ENCODE data around the gene TNNT1.
A peak's percentile ranks its signal among the peaks of the same experiment; 100 is the strongest.

Gene TNNT1

GRCh38 chr19:55160128-55160985, 11.4 kb upstream of the TNNT1 start:
- peak; percentile 94 for DNase-seq (ENCODE audit: extremely low spot score)
- ChIA-PET CTCF (interaction anchor here (0.5 to 2.7 kb wide), 14 partner anchors 9 to 349 kb away, joined by 3 to 15 read pairs (median 4); partner anchors contain the start of gene HSPBP1), POLR2A (interaction anchor here (1.3 to 2.3 kb wide), 4 partner anchors 13 to 248 kb away, joined by 3 to 12 read pairs (median 5); partner anchors contain the start of gene PPP6R1)
- TF ChIP-seq PKNOX1 (IDR thresholded peaks at IDR 0.05) (peak; percentile 71), SP1 (IDR thresholded peaks at IDR 0.05) (no peak), ARNT (IDR thresholded peaks at IDR 0.05) (no peak), L3MBTL2 (conservative IDR thresholded peaks at IDR 0.05) (peak; percentile 52; the same call in 1 of the 2 replicates)

- no peak for DNase-seq (ENCODE audit: extremely low spot score)
- CTCF ChIA-PET, result interaction anchor here (0.5 to 2.7 kb wide), 9 partner anchors 8 to 466 kb away, joined by 3 to 15 read pairs (median 5); no protein-coding TSS in a partner anchor
- TF ChIP-seq ARNT (IDR thresholded peaks at IDR 0.05), result no peak
- no peak for TF ChIP-seq FOXM1 (IDR thresholded peaks at IDR 0.05; ENCODE audit: borderline replicate concordance)
- TF ChIP-seq PKNOX1 (IDR thresholded peaks at IDR 0.05), result no peak
- no peak for TF ChIP-seq ZNF384 (IDR thresholded peaks at IDR 0.05)
- no peak for TF ChIP-seq FOXK2 (IDR thresholded peaks at IDR 0.05)
- TF ChIP-seq ELF4 (IDR thresholded peaks at IDR 0.05), result no peak
- no peak for TF ChIP-seq HDGF (IDR thresholded peaks at IDR 0.05; ENCODE audit: borderline replicate concordance)
- TF ChIP-seq CTBP1 (IDR thresholded peaks at IDR 0.05; ENCODE audit: borderline replicate concordance), result no peak
- TF ChIP-seq L3MBTL2 (conservative IDR thresholded peaks at IDR 0.05), result no peak
- TF ChIP-seq LEF1 (IDR thresholded peaks at IDR 0.05; ENCODE audit: borderline replicate concordance), result no peak
- TF ChIP-seq SP1 (IDR thresholded peaks at IDR 0.05), result no peak
- no peak for TF ChIP-seq SUZ12 (IDR thresholded peaks at IDR 0.05)
- no peak for TF ChIP-seq FOXA1 (IDR thresholded peaks at IDR 0.05)
- no peak for TF ChIP-seq NFRKB (IDR thresholded peaks at IDR 0.05)
- no peak for TF ChIP-seq BHLHE40 (IDR thresholded peaks at IDR 0.05; ENCODE audit: borderline replicate concordance)
- no peak for TF ChIP-seq TARDBP (IDR thresholded peaks at IDR 0.05)
- POLR2A ChIA-PET, result interaction anchor here (1.3 to 2.3 kb wide), 3 partner anchors 12 to 249 kb away, joined by 3 to 12 read pairs (median 7); partner anchors contain the start of gene PPP6R1
Observed at GRCh38 chr19:55158848-55159749, 10.1 kb upstream of the TNNT1 start.

- DNase-seq (ENCODE audit: extremely low spot score), result no peak
- POLR2A ChIA-PET, result interaction anchor here (1.0 to 2.2 kb wide), 2 partner anchors 12 to 14 kb away, joined by 4 to 12 read pairs; no protein-coding TSS in a partner anchor
- CTCF ChIA-PET, result interaction anchor here (2.7 kb wide), 1 partner anchor 18 kb away, joined by 15 read pairs; no protein-coding TSS in a partner anchor
Observed at GRCh38 chr19:55158423-55158822, 9.4 kb upstream of the TNNT1 start.

GRCh38 chr19:55157064-55157908, 8.3 kb upstream of the TNNT1 start, which contains the start of gene TNNI3:
Gene TNNI3 (minus strand): TSS chr19:55157732. CDS start chr19:55157589, 143 bp downstream.
- TF ChIP-seq BHLHE40 (IDR thresholded peaks at IDR 0.05; ENCODE audit: borderline replicate concordance), result no peak
- no peak for TF ChIP-seq SUZ12 (IDR thresholded peaks at IDR 0.05)
- no peak for TF ChIP-seq LEF1 (IDR thresholded peaks at IDR 0.05; ENCODE audit: borderline replicate concordance)
- no peak for TF ChIP-seq SP1 (IDR thresholded peaks at IDR 0.05)
- no peak for TF ChIP-seq PKNOX1 (IDR thresholded peaks at IDR 0.05)
- no peak for TF ChIP-seq ARNT (IDR thresholded peaks at IDR 0.05)
- TF ChIP-seq FOXM1 (IDR thresholded peaks at IDR 0.05; ENCODE audit: borderline replicate concordance), result no peak
- no peak for TF ChIP-seq TARDBP (IDR thresholded peaks at IDR 0.05)
- TF ChIP-seq L3MBTL2 (conservative IDR thresholded peaks at IDR 0.05), result no peak
- TF ChIP-seq HDGF (IDR thresholded peaks at IDR 0.05; ENCODE audit: borderline replicate concordance), result no peak
- TF ChIP-seq FOXK2 (IDR thresholded peaks at IDR 0.05), result no peak
- TF ChIP-seq NFRKB (IDR thresholded peaks at IDR 0.05), result no peak
- TF ChIP-seq ELF4 (IDR thresholded peaks at IDR 0.05), result no peak
- no peak for TF ChIP-seq CTBP1 (IDR thresholded peaks at IDR 0.05; ENCODE audit: borderline replicate concordance)
- TF ChIP-seq ZNF384 (IDR thresholded peaks at IDR 0.05), result no peak
- TF ChIP-seq FOXA1 (IDR thresholded peaks at IDR 0.05), result no peak
- ChIA-PET POLR2A (interaction anchor here (0.6 to 1.4 kb wide), 3 partner anchors 10 to 13 kb away, joined by 3 to 4 read pairs (median 4); no protein-coding TSS in a partner anchor), CTCF (no interaction called here)
- DNase-seq (ENCODE audit: extremely low spot score), result no peak

More at GRCh38 chr19:55158423-55158822, 9.4 kb upstream of the TNNT1 start:
- TF ChIP-seq HDGF (IDR thresholded peaks at IDR 0.05; ENCODE audit: borderline replicate concordance) (no peak), BHLHE40 (IDR thresholded peaks at IDR 0.05; ENCODE audit: borderline replicate concordance) (no peak), LEF1 (IDR thresholded peaks at IDR 0.05; ENCODE audit: borderline replicate concordance) (no peak), CTBP1 (IDR thresholded peaks at IDR 0.05; ENCODE audit: borderline replicate concordance) (no peak), FOXK2 (IDR thresholded peaks at IDR 0.05) (no peak)
